Esophagus squamous epithelium (tissue), 4 donors: ENCODE data around the gene TRIM39.

Source experiments
- POLR2A ChIP-seq, 4 donors: fragments of 450-650 bp; IDR thresholded peaks; one replicate each; pipeline ENCODE4 v1.6.1; 2017; ENCODE audit warnings: antibody characterized with exemption in 4 of 4, mild to moderate bottlenecking in 4 of 4, moderate library complexity in 3 of 4
- TF ChIP-seq, protein P1 (sequence below), 6 experiments: fragments of 450-650 bp in 4 of 6; fragments of 200-600 bp in 2 of 6; sonication (generic) in 2 of 6; IDR thresholded peaks; one replicate each; pipeline ENCODE4 v1.5.1; 2016 to 2019; ENCODE audit warnings: antibody characterized with exemption in 6 of 6, mild to moderate bottlenecking in 4 of 6, moderate library complexity in 4 of 6

DNA sequence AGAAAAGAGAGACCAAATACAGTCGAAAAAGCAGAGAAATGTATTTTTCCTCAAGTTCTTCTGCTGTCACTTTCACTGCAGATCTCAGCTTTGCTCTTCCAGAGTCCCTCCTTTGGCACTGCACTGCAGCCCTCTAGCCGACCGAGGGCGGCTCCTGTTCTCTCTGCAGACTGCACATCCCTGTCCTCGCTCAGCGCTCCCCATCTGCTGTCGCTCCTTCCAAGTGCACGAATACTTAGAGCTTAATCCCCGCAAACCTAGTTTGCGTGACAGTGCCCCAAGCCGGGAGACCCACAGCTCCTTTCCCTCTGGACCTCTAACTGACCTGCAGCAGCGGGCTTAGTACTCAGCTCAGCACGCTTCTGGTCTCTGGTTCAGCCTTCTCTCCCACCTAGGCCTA lies 33.4 kb downstream of the TRIM39 start:
- TF ChIP-seq, protein P1, sequence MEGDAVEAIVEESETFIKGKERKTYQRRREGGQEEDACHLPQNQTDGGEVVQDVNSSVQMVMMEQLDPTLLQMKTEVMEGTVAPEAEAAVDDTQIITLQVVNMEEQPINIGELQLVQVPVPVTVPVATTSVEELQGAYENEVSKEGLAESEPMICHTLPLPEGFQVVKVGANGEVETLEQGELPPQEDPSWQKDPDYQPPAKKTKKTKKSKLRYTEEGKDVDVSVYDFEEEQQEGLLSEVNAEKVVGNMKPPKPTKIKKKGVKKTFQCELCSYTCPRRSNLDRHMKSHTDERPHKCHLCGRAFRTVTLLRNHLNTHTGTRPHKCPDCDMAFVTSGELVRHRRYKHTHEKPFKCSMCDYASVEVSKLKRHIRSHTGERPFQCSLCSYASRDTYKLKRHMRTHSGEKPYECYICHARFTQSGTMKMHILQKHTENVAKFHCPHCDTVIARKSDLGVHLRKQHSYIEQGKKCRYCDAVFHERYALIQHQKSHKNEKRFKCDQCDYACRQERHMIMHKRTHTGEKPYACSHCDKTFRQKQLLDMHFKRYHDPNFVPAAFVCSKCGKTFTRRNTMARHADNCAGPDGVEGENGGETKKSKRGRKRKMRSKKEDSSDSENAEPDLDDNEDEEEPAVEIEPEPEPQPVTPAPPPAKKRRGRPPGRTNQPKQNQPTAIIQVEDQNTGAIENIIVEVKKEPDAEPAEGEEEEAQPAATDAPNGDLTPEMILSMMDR (IDR thresholded peaks at IDR 0.05) = no peak
- TF ChIP-seq POLR2A (IDR thresholded peaks at IDR 0.05) = no peak
